Ascending aorta (tissue), 2 donors: ENCODE measurements around the gene VWF. TPM values are rescaled to one million over a fixed set of nuclear protein-coding genes. Genes with fewer than 3 reads are reported as not detected.

Source experiments
- DNase-seq, 2 donors: peaks; one replicate each; pipeline ENCODE4 v3.0.0-alpha.2; 2019; ENCODE audit warnings: low spot score in 2 of 2
- H3K27ac ChIP-seq, 2 donors: fragments of 200-600 bp; sonication (generic); one replicate each; pipeline ENCODE4 v1.5.1; 2016 to 2017; ENCODE audit warnings: mild to moderate bottlenecking in 1 of 2
- H3K27me3 ChIP-seq: fragments of 200-600 bp; sonication (generic); one replicate; pipeline ENCODE4 v1.5.1; 2017
- H3K36me3 ChIP-seq, 2 donors: fragments of 200-600 bp; sonication (generic); one replicate each; pipeline ENCODE4 v1.5.1; 2016
- H3K4me1 ChIP-seq, 2 donors: fragments of 200-600 bp; sonication (generic); one replicate each; pipeline ENCODE4 v1.5.1; 2016 to 2017; ENCODE audit warnings: mild to moderate bottlenecking in 1 of 2
- H3K4me3 ChIP-seq, 2 donors: fragments of 200-600 bp; sonication (generic); one replicate each; pipeline ENCODE4 v1.5.1; 2016 to 2017; ENCODE audit warnings: mild to moderate bottlenecking in 1 of 2
- H3K9me3 ChIP-seq, 2 donors: fragments of 200-600 bp; sonication (generic); one replicate each; pipeline ENCODE4 v1.5.1; 2016
- intact Hi-C: fragments of 100-400 bp; cut with DNase I; formaldehyde crosslinking; loops from one replicate; pipeline ENCODE4 v1.15.1; 2023
- total RNA-seq: library from RNA; depleted of rRNA; stranded (reverse); fragments of >200 nt; gene quantifications from one replicate; pipeline ENCODE4 v1.1.0, GENCODE V29; 2016
- TF ChIP-seq, protein P1 (sequence below), 3 experiments: fragments of 200-600 bp in 2 of 3; fragments of 450-650 bp in 1 of 3; sonication (generic) in 2 of 3; IDR thresholded peaks; one replicate each; pipeline ENCODE4 v1.5.1; 2016 to 2019; ENCODE audit warnings: antibody characterized with exemption in 3 of 3, mild to moderate bottlenecking in 1 of 3, moderate library complexity in 1 of 3

The VWF gene
- total RNA-seq, 1 donor from 2014 or later, result 1,026 TPM

DNA sequence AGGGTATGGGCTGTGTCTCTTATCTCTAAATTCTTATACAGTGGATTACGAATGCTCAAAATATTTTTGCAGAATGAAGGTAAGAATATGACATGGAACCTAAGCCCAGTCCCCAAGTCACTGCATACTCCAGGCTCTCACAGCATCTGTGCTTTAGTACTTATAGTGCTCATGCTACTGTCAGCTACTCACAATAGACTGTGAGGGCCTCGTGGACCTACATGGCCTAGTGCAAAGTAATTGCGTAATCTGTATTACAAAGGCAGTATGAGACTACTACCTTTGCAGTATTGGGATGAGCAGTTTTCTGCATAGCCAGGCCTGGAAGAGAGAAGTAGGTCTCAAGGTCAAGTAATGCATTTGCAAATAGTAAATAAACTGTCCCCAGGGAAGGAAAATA, 27.9 kb downstream of the VWF start:
- Histone ChIP-seq H3K36me3 (no peaks in the 10 kb centered on the region), H3K4me1 (peaks cover 6 to 15% of the 10 kb centered on the region in 2 donors), H3K27me3 (no peaks in the 10 kb centered on the region), H3K4me3 (no peak overlapping the region), H3K27ac (no peak overlapping the region), H3K9me3 (no peaks in the 10 kb centered on the region)
- TF ChIP-seq, protein P1, sequence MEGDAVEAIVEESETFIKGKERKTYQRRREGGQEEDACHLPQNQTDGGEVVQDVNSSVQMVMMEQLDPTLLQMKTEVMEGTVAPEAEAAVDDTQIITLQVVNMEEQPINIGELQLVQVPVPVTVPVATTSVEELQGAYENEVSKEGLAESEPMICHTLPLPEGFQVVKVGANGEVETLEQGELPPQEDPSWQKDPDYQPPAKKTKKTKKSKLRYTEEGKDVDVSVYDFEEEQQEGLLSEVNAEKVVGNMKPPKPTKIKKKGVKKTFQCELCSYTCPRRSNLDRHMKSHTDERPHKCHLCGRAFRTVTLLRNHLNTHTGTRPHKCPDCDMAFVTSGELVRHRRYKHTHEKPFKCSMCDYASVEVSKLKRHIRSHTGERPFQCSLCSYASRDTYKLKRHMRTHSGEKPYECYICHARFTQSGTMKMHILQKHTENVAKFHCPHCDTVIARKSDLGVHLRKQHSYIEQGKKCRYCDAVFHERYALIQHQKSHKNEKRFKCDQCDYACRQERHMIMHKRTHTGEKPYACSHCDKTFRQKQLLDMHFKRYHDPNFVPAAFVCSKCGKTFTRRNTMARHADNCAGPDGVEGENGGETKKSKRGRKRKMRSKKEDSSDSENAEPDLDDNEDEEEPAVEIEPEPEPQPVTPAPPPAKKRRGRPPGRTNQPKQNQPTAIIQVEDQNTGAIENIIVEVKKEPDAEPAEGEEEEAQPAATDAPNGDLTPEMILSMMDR (IDR thresholded peaks at IDR 0.05), result no peak
- DNase-seq, result no peak
- intact Hi-C loops, result no loop called here

DNA sequence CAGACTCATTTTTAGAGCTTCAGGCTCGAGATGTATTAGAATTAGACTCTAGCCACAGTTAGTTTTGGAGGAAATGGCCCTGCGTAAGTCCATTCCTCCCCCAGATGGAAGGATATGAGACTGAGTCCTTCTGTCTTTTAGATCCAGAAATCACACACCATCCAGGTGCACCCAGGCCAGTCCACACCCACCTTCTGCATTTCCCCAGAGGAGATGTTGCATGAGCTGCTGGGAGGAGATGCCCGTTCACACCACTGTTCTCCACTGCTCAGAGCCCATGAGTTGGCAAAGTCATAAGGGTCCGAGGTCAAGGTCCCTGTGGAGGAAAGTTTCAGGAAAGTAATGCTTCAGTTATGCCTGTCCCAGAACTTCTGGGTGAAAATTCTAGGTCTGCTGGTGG, 29.2 kb downstream of the VWF start:
- intact Hi-C loops, result no loop called here
- Histone ChIP-seq H3K27me3 (no peaks in the 10 kb centered on the region), H3K36me3 (no peaks in the 10 kb centered on the region), H3K9me3 (no peaks in the 10 kb centered on the region), H3K27ac (no peak overlapping the region), H3K4me1 (peaks cover 6 to 15% of the 10 kb centered on the region in 2 donors), H3K4me3 (no peak overlapping the region)
- peak in 1 of 2 donors; percentile 24 for DNase-seq
- TF ChIP-seq, protein P1 (IDR thresholded peaks at IDR 0.05), result no peak

DNA sequence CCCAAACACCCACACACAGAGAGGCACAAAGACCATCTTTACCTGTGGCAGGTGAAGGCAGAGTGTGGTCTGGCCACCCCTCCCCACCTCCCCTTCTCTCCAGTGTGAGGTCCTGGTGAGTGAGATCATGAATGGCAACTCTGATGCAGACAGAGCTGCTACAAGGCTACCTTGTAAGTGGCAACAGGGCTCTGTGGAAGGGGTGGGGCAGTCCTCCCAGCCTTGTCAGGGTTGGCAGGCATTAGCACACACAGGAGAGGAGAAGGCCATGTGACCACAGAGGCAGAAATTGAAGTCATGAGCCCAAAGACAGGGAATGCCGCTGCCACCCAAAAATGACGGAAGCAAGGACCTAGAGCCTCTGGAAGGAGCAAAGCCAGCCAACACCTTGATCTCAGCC, 30.7 kb downstream of the VWF start:
- intact Hi-C loops, result loop anchor here (1.0 to 5.0 kb wide), 4 partner anchors 54 to 185 kb away; no protein-coding TSS in a partner anchor
- peak overlapping the region; percentile 68 to 75 for H3K27ac ChIP-seq
- no peak for DNase-seq
- H3K4me3 ChIP-seq, result no peak overlapping the region
- no peaks in the 10 kb centered on the region for H3K9me3 ChIP-seq
- peaks cover 6 to 15% of the 10 kb centered on the region in 2 donors for H3K4me1 ChIP-seq
- TF ChIP-seq, protein P1 (IDR thresholded peaks at IDR 0.05), result no peak
- H3K36me3 ChIP-seq, result no peaks in the 10 kb centered on the region
- H3K27me3 ChIP-seq, result no peaks in the 10 kb centered on the region

DNA sequence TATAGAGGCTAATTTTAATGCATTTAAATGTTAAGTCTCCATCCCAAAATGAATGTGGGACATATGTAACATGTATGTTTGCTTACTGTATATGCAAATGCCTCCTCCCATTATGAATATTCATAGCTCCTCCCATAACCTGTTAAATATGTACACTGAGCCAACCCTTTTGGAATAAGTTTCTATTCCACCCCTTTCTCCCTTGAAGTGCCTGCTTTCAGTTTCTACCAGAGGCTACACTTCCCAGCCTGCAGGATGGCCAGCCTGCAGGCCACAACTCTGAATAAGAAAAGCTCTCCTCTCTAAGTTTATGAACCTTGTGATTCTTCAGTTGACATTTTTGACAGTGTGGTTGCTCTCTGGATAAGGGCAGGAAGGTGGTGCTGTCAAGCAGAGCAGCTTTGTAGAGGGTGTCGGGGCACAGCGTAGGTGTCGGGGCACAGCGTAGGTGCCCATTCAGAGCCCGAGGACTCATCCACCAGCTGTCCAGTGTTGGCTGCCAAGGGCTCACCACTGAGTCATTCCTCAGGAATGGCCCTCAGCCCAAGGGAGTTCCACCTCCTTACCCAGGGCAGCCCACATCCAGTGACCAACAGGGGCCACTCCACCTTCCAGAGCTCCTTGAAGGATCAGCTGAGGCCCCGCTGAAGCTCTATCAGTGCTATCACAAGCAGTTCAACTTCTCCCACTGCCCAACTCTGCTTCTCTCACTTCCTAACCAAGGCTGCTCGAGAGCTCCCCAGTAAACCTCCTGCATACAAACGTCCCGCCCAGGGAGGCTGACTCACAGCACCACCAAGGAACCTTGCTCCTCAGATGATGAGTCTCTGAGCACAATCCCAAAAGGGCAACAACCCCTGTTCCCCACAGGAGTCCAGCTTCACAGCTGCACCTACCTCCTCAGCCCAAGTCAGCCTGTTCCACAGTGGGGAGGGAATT, 31.4 kb downstream of the VWF start:
- Histone ChIP-seq H3K36me3 (no peaks in the 10 kb centered on the region), H3K27ac (peak overlapping the region; percentile 68 to 75), H3K27me3 (no peaks in the 10 kb centered on the region), H3K4me1 (peaks cover 6 to 15% of the 10 kb centered on the region in 2 donors), H3K9me3 (no peaks in the 10 kb centered on the region), H3K4me3 (no peak overlapping the region)
- TF ChIP-seq, protein P1 (IDR thresholded peaks at IDR 0.05), result peak in 1 of 3 experiments; percentile 9
- intact Hi-C loops, result loop anchor here (1.0 to 5.0 kb wide), 4 partner anchors 54 to 185 kb away; no protein-coding TSS in a partner anchor
- DNase-seq, result peak; percentile 53 to 91

DNA sequence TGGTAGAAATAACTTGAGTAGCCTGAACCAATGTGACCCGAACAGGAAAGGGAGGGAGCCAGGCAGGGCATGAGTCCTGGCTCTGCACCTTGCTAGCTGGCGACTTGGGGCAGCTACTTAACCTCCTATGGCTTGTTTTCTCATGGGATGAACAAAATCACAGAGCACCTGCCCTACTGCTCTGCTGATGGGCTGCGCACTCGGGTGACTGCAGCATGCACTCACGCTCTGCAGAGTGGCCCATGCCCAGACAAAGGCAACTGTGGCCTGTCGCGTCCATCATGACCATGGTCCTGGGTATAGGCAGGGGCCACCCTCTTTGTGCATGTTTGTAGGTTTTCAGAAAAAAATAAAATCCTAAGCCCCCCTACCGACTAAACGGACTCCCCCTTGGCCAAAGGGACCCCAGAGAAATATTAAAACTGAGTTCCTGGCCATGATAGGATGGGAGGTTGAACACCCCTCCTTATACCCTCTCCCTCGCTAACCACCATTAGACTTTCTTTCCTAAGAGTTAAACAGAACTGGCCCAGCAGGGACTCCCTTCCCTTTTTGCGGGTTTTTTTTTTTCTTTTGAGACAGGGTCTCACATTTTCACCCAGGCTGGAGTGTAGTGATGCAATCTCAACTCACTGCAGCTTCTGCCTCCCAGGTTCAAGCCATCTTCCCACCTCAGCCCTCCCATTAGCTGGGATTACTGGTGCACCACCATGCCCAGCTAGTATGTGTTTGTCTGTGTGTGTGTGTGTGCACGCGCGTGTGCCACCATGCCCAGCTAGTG, 32.5 kb downstream of the VWF start:
- no peaks in the 10 kb centered on the region for H3K27me3 ChIP-seq
- no peak for DNase-seq
- intact Hi-C loops, result loop anchor here (5.0 kb wide), 3 partner anchors 55 to 90 kb away; no protein-coding TSS in a partner anchor
- peaks cover 6 to 15% of the 10 kb centered on the region in 2 donors for H3K4me1 ChIP-seq
- TF ChIP-seq, protein P1 (IDR thresholded peaks at IDR 0.05), result no peak
- H3K27ac ChIP-seq, result no peak overlapping the region
- no peaks in the 10 kb centered on the region for H3K9me3 ChIP-seq
- no peaks in the 10 kb centered on the region for H3K36me3 ChIP-seq
- no peak overlapping the region for H3K4me3 ChIP-seq
